ENCODE results near the gene ATF6. TPM values are rescaled to one million over a fixed set of nuclear protein-coding genes. Genes with fewer than 3 reads are reported as not detected.

The ATF6 gene
- total RNA-seq, 1 experiment from 2014 or later, result 16.4 TPM

- no peaks in the 10 kb centered on the region for H3K36me3 ChIP-seq (ENCODE audit: control insufficient read depth, insufficient read depth, low read length)
- H3K9me3 ChIP-seq (ENCODE audit: control insufficient read depth, insufficient read depth, low read depth, low read length), result no peaks in the 10 kb centered on the region
- no peak overlapping the region for H3K4me3 ChIP-seq (ENCODE audit: low read depth in 2 of 2, low read length in 2 of 2)
- in situ Hi-C loops (cut with HindIII; ENCODE audit: low pct_unique_long_range_greater_than_20kb, low sequenced_read_pairs), result no loop called here
- intact Hi-C loops (cut with micrococcal nuclease; ENCODE audit: unreplicated experiment), result no loop called here
- DNase-seq (ENCODE audit: low read depth, low spot score) (no peak), ATAC-seq (no peak)
- TF ChIP-seq CTCF (IDR thresholded peaks at IDR 0.05), result no peak
- no peak for TF ChIP-seq POLR2AphosphoS5 (IDR thresholded peaks at IDR 0.05; ENCODE audit: low read depth, low read length)
- TF ChIP-seq SIN3A (IDR thresholded peaks at IDR 0.05; ENCODE audit: borderline replicate concordance, insufficient read depth, low read depth, low read length), result no peak
- TF ChIP-seq REST (IDR thresholded peaks at IDR 0.05; ENCODE audit: insufficient read depth in 1 of 2, low read depth in 2 of 2, low read length in 1 of 2), result no peak
- TF ChIP-seq TCF7L2 (IDR thresholded peaks at IDR 0.05; ENCODE audit: low read depth, low read length), result no peak
- no TSS peak for BruUV-seq (replicated peaks)
- H3K27me3 ChIP-seq (ENCODE audit: control insufficient read depth, insufficient read depth, low read length), result peaks cover 3% of the 10 kb centered on the region; the same call in 1 of the 2 replicates
- H3K27ac ChIP-seq (ENCODE audit: low read length), result no peak overlapping the region
- no peaks in the 10 kb centered on the region for H3K4me1 ChIP-seq (ENCODE audit: control insufficient read depth, insufficient read depth, low read length)
- ChIA-PET POLR2A (no interaction called here), CTCF (no interaction called here)
These were observed 46.9 kb upstream of the ATF6 start for GRCh38 chr1:161719325-161719611.

GRCh38 chr1:161720422-161720821 lies 45.7 kb upstream of the ATF6 start:
- Histone ChIP-seq H3K36me3 (ENCODE audit: control insufficient read depth, insufficient read depth, low read length) (no peaks in the 10 kb centered on the region), H3K27me3 (ENCODE audit: control insufficient read depth, insufficient read depth, low read length) (peaks cover 3% of the 10 kb centered on the region; the same call in 1 of the 2 replicates), H3K9me3 (ENCODE audit: control insufficient read depth, insufficient read depth, low read depth, low read length) (no peaks in the 10 kb centered on the region), H3K27ac (ENCODE audit: low read length) (no peak overlapping the region), H3K4me3 (ENCODE audit: low read depth in 2 of 2, low read length in 2 of 2) (no peak overlapping the region), H3K4me1 (ENCODE audit: control insufficient read depth, insufficient read depth, low read length) (no peaks in the 10 kb centered on the region)
- ChIA-PET POLR2A (no interaction called here), CTCF (no interaction called here)
- BruUV-seq (replicated peaks), result no TSS peak
- DNase-seq (ENCODE audit: low read depth, low spot score) (no peak), ATAC-seq (no peak)
- TF ChIP-seq REST (IDR thresholded peaks at IDR 0.05; ENCODE audit: insufficient read depth in 1 of 2, low read depth in 2 of 2, low read length in 1 of 2) (no peak), TCF7L2 (IDR thresholded peaks at IDR 0.05; ENCODE audit: low read depth, low read length) (no peak), CTCF (IDR thresholded peaks at IDR 0.05) (no peak), POLR2AphosphoS5 (IDR thresholded peaks at IDR 0.05; ENCODE audit: low read depth, low read length) (no peak), SIN3A (IDR thresholded peaks at IDR 0.05; ENCODE audit: borderline replicate concordance, insufficient read depth, low read depth, low read length) (no peak)
- in situ Hi-C loops (cut with HindIII; ENCODE audit: low pct_unique_long_range_greater_than_20kb, low sequenced_read_pairs), result no loop called here
- intact Hi-C loops (cut with micrococcal nuclease; ENCODE audit: unreplicated experiment), result no loop called here

Data from Panc1 (cell line).